Stomach (tissue), 4 donors: ENCODE measurements around the gene RAPSN.

Experiments used
- CTCF ChIP-seq, 7 experiments: fragments of 450-650 bp in 4 of 7; fragments of 200-600 bp in 3 of 7; sonication (generic) in 3 of 7; IDR thresholded peaks; one replicate each; pipeline ENCODE4 v1.5.1; 2016 to 2019; ENCODE audit warnings: antibody characterized with exemption in 7 of 7, control low read depth in 2 of 7, mild to moderate bottlenecking in 1 of 7
- POLR2A ChIP-seq, 4 donors: fragments of 450-650 bp; IDR thresholded peaks; one replicate each; pipeline ENCODE4 v1.6.1; 2016; ENCODE audit warnings: antibody characterized with exemption in 4 of 4, control low read depth in 2 of 4, mild to moderate bottlenecking in 1 of 4, moderate library complexity in 1 of 4
- POLR2AphosphoS5 ChIP-seq, 3 donors: sonication (generic); formaldehyde crosslinking; IDR thresholded peaks; one replicate each; pipeline ENCODE4 v1.6.1; 2016; ENCODE audit warnings: antibody characterized with exemption in 3 of 3

GRCh38 chr11:47409440-47410369, 39.2 kb downstream of the RAPSN start:
- no peak for TF ChIP-seq CTCF (IDR thresholded peaks at IDR 0.05)
- no peak for TF ChIP-seq POLR2A (IDR thresholded peaks at IDR 0.05)
- TF ChIP-seq POLR2AphosphoS5 (IDR thresholded peaks at IDR 0.05): no peak
